Measurements from ENCODE around the gene TEAD1.

DNA sequence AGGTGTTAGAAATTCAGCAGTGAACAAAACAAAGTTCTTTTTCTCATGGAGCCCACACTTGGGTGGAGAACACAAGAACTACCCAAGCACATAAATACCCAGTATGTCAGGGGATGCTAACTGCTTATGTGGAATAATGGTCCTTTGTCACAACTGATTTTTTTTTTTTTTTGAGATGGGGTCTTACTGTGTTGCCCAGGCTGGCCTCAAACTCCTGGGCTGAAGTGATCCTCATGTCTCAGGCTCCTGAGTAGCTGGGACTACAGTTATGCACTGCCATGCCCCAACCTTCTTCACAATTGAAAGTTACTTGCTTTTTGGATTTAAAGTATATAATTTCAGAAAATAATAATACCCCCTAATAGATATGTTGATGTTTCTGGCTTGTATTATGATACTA is 212.3 kb downstream of the TEAD1 start:
- TF ChIP-seq POLR2AphosphoS5 (IDR thresholded peaks at IDR 0.05; ENCODE audit: insufficient read depth, low read depth, low read length) (no peak), POLR2A (IDR thresholded peaks at IDR 0.05; ENCODE audit: low read depth, low read length) (no peak), EZH2 (IDR thresholded peaks at IDR 0.05; ENCODE audit: borderline replicate concordance, low read depth, low read length, severe bottlenecking) (no peak), MYC (IDR thresholded peaks at IDR 0.05; ENCODE audit: low read depth, low read length) (no peak), GATA2 (IDR thresholded peaks at IDR 0.05; ENCODE audit: insufficient read depth, insufficient read length, low read depth, low read length) (no peak), FOS (IDR thresholded peaks at IDR 0.05; ENCODE audit: borderline replicate concordance, insufficient read depth, low read length) (no peak), JUN (IDR thresholded peaks at IDR 0.05; ENCODE audit: borderline replicate concordance, insufficient read depth, insufficient read length, low read depth) (no peak)
- TF ChIP-seq, protein P1, sequence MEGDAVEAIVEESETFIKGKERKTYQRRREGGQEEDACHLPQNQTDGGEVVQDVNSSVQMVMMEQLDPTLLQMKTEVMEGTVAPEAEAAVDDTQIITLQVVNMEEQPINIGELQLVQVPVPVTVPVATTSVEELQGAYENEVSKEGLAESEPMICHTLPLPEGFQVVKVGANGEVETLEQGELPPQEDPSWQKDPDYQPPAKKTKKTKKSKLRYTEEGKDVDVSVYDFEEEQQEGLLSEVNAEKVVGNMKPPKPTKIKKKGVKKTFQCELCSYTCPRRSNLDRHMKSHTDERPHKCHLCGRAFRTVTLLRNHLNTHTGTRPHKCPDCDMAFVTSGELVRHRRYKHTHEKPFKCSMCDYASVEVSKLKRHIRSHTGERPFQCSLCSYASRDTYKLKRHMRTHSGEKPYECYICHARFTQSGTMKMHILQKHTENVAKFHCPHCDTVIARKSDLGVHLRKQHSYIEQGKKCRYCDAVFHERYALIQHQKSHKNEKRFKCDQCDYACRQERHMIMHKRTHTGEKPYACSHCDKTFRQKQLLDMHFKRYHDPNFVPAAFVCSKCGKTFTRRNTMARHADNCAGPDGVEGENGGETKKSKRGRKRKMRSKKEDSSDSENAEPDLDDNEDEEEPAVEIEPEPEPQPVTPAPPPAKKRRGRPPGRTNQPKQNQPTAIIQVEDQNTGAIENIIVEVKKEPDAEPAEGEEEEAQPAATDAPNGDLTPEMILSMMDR (IDR thresholded peaks at IDR 0.05; ENCODE audit: extremely low read depth in 1 of 2, insufficient read depth in 1 of 2, low read depth in 1 of 2, low read length in 2 of 2), result no peak
- TF ChIP-seq, protein P2, sequence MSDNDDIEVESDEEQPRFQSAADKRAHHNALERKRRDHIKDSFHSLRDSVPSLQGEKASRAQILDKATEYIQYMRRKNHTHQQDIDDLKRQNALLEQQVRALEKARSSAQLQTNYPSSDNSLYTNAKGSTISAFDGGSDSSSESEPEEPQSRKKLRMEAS (IDR thresholded peaks at IDR 0.05; ENCODE audit: insufficient read depth, insufficient read length), result no peak
